H9 (cell line): Measurements from ENCODE around the gene C19orf47. TPM values are rescaled to one million over a fixed set of nuclear protein-coding genes. Genes with fewer than 3 reads are reported as not detected.

Experiments used
- DNase-seq: peaks from one replicate; pipeline ENCODE4 v3.0.0-alpha.2; 2017
- H2AFZ ChIP-seq: one replicate; pipeline ENCODE4 v1.6.1; 2013; ENCODE audit warnings: mild to moderate bottlenecking, low read length, control low read depth, moderate library complexity
- H2AK5ac ChIP-seq: 2 replicates; pipeline ENCODE4 v1.6.1; 2013; ENCODE audit warnings: low read length, control low read depth, mixed read lengths; ENCODE audit not compliant: insufficient read length
- H2BK120ac ChIP-seq: one replicate; pipeline ENCODE4 v1.6.1; 2013; ENCODE audit warnings: low read depth, mild to moderate bottlenecking, low read length, control low read depth, inconsistent platforms; ENCODE audit not compliant: poor library complexity, severe bottlenecking
- H2BK12ac ChIP-seq: 2 replicates; pipeline ENCODE4 v1.6.1; 2013; ENCODE audit warnings: low read length, control low read depth, mixed read lengths, low read depth; ENCODE audit not compliant: insufficient read length
- H2BK15ac ChIP-seq: 2 replicates; pipeline ENCODE4 v1.6.1; 2013; ENCODE audit warnings: low read depth, low read length, control low read depth
- H2BK20ac ChIP-seq: one replicate; pipeline ENCODE4 v1.6.1; 2013; ENCODE audit warnings: low read depth, mild to moderate bottlenecking, low read length, control low read depth, inconsistent platforms; ENCODE audit not compliant: poor library complexity, severe bottlenecking
- H2BK5ac ChIP-seq: 2 replicates; pipeline ENCODE4 v1.6.1; 2013; ENCODE audit warnings: low read length, control low read depth, mixed read lengths; ENCODE audit not compliant: insufficient read length
- H3K14ac ChIP-seq: 2 replicates; pipeline ENCODE4 v1.6.1; 2013; ENCODE audit warnings: low read length, control low read depth; ENCODE audit not compliant: insufficient read depth
- H3K18ac ChIP-seq: 2 replicates; pipeline ENCODE4 v1.6.1; 2013; ENCODE audit warnings: low read depth, mild to moderate bottlenecking, mixed read lengths, low read length, control low read depth; ENCODE audit not compliant: insufficient read length
- H3K23ac ChIP-seq: 2 replicates; pipeline ENCODE4 v1.6.1; 2013; ENCODE audit warnings: low read length, control low read depth, mixed read lengths, low read depth; ENCODE audit not compliant: insufficient read length
- H3K23me2 ChIP-seq: 2 replicates; pipeline ENCODE4 v1.6.1; 2013; ENCODE audit warnings: low read depth, mild to moderate bottlenecking, mixed read lengths, low read length, control low read depth; ENCODE audit not compliant: insufficient read length, poor library complexity, severe bottlenecking
- H3K27ac ChIP-seq: 2 replicates; pipeline ENCODE4 v1.5.1; 2013; ENCODE audit warnings: low read length, control low read depth, mixed read lengths, low read depth; ENCODE audit not compliant: insufficient read length
- H3K27me3 ChIP-seq: 2 replicates; pipeline ENCODE4 v1.6.1; 2013; ENCODE audit warnings: low read length, control low read depth, inconsistent platforms; ENCODE audit not compliant: insufficient read depth
- H3K4ac ChIP-seq: 2 replicates; pipeline ENCODE4 v1.6.1; 2013; ENCODE audit warnings: low read depth, mild to moderate bottlenecking, control low read depth, inconsistent platforms, low read length, moderate library complexity
- H3K4me1 ChIP-seq: 2 replicates; pipeline ENCODE4 v1.6.1; 2013; ENCODE audit warnings: low read length, control low read depth, inconsistent platforms; ENCODE audit not compliant: insufficient read depth
- H3K4me2 ChIP-seq: 2 replicates; pipeline ENCODE4 v1.6.1; 2013; ENCODE audit warnings: low read length, control low read depth, mixed read lengths; ENCODE audit not compliant: insufficient read length, insufficient read depth
- H3K56ac ChIP-seq: 2 replicates; pipeline ENCODE4 v1.6.1; 2013; ENCODE audit warnings: low read depth, mild to moderate bottlenecking, mixed read lengths, low read length, control low read depth; ENCODE audit not compliant: insufficient read length
- H3K79me1 ChIP-seq: 2 replicates; pipeline ENCODE4 v1.6.1; 2013; ENCODE audit warnings: low read depth, mild to moderate bottlenecking, moderate library complexity, low read length, control low read depth, inconsistent platforms; ENCODE audit not compliant: insufficient read depth, poor library complexity, severe bottlenecking
- H3K79me2 ChIP-seq: 2 replicates; pipeline ENCODE4 v1.6.1; 2013; ENCODE audit warnings: low read length, control low read depth, inconsistent platforms; ENCODE audit not compliant: insufficient read depth
- H3K9ac ChIP-seq: 2 replicates; pipeline ENCODE4 v1.6.1; 2013; ENCODE audit warnings: low read length, control low read depth, mixed read lengths; ENCODE audit not compliant: insufficient read length; ENCODE audit errors: extremely low read depth
- H3K9me3 ChIP-seq: one replicate; pipeline ENCODE4 v1.6.1; 2013; ENCODE audit warnings: low read depth, low read length, inconsistent platforms; ENCODE audit not compliant: control insufficient read depth
- H3T11ph ChIP-seq: one replicate; pipeline ENCODE4 v1.6.1; 2013; ENCODE audit warnings: mild to moderate bottlenecking, low read length, control low read depth, inconsistent platforms
- H4K20me1 ChIP-seq: one replicate; pipeline ENCODE4 v1.6.1; 2013; ENCODE audit not compliant: control insufficient read depth, insufficient read length, insufficient read depth
- H4K5ac ChIP-seq: 2 replicates; pipeline ENCODE4 v1.6.1; 2013; ENCODE audit warnings: low read depth, mild to moderate bottlenecking, mixed read lengths, low read length, control low read depth; ENCODE audit not compliant: insufficient read length
- H4K8ac ChIP-seq: replicated peaks from 2 replicates; pipeline ENCODE4 v1.6.1; 2013; ENCODE audit warnings: low read length, control low read depth, mixed read lengths, low read depth; ENCODE audit not compliant: insufficient read length
- H4K91ac ChIP-seq: 2 replicates; pipeline ENCODE4 v1.6.1; 2013; ENCODE audit warnings: low read depth, mild to moderate bottlenecking, moderate library complexity, mixed read lengths, low read length, control low read depth; ENCODE audit not compliant: insufficient read length
- H3K27ac Mint-ChIP-seq, 3 experiments: 2 replicates in 2 of 3; 3 replicates in 1 of 3; pipeline ENCODE4 v1.8.0; 2020 to 2021; ENCODE audit warnings: mixed read lengths in 3 of 3, mild to moderate bottlenecking in 1 of 3, moderate library complexity in 1 of 3
- H3K27me3 Mint-ChIP-seq: 2 replicates; pipeline ENCODE4 v1.8.0; 2021; ENCODE audit warnings: low read depth, mild to moderate bottlenecking, moderate library complexity, mixed read lengths
- H3K36me3 Mint-ChIP-seq, 3 experiments: 2 replicates in 2 of 3; 3 replicates in 1 of 3; pipeline ENCODE4 v1.8.0; 2020 to 2021; ENCODE audit warnings: low read depth in 3 of 3, mixed read lengths in 3 of 3; ENCODE audit not compliant: insufficient read depth in 1 of 3
- H3K4me1 Mint-ChIP-seq, 2 experiments: 2 replicates each; pipeline ENCODE4 v1.8.0; 2020; ENCODE audit warnings: mixed read lengths in 2 of 2
- H3K4me3 Mint-ChIP-seq, 2 experiments: 2 replicates in 1 of 2; 3 replicates in 1 of 2; pipeline ENCODE4 v1.8.0; 2020 to 2021; ENCODE audit warnings: mild to moderate bottlenecking in 2 of 2, mixed read lengths in 2 of 2, moderate library complexity in 1 of 2
- H3K9me3 Mint-ChIP-seq, 2 experiments: 2 replicates in 1 of 2; 3 replicates in 1 of 2; pipeline ENCODE4 v1.8.0; 2020; ENCODE audit warnings: mild to moderate bottlenecking in 2 of 2, mixed read lengths in 2 of 2, moderate library complexity in 1 of 2
- WGBS: extraction: QIAGEN DNeasy Blood & Tissue Kit; methylation state at CpG from one replicate; pipeline ENCODE4 v1.1.7; 2013; ENCODE audit warnings: missing lambda C conversion rate, low lambda C conversion rate, mixed read lengths; ENCODE audit not compliant: insufficient read length; ENCODE audit errors: extremely low coverage; 5-methylcytosine and 5-hydroxymethylcytosine counted together
- total RNA-seq: library from RNA; stranded (reverse); gene quantifications from 2 replicates; pipeline ENCODE4 v1.2.1, GENCODE V29; 2021
- TF ChIP-seq, protein P1 (sequence below): fragments of 200-600 bp; sonication (generic); conservative IDR thresholded peaks from 3 replicates; pipeline ENCODE4 v1.8.0; 2021; ENCODE audit warnings: antibody characterized with exemption, mild to moderate bottlenecking

C19orf47 gene
- total RNA-seq, 1 experiment from 2014 or later, result 19.4 TPM

DNA sequence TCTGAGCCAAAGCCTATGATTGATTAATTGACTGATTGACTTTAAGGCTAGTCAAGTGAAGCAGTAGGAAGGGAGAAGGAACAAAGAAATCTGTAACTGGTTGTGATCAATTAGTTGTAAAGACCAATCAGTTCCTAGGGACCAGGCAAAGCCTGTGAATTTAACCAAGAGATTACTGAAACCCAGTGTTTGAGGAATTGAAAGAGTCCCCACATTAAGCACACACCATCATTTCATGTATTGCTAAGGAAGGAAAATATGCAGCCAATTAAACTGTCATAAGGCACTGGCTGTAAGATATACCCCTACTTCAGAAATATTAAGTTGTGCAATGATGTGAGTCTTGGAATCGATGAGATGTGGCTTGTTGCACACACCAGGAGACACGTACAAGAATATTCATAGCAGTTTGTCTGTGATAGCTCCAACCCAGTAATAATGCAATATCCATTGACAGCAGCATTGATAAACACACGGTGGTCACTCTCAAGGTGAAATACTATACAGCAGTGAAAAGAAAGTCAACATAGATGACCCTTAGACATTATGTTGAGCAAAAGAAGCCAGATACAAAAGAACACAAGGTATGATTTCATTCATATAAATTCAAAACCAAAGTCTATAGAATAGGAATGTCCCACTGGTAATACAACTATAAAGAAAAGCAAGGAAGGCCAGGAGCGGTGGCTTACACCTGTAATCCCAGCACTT is 9.0 kb downstream of the C19orf47 start:
- no peak overlapping the region for H3K9ac ChIP-seq
- no peak overlapping the region for H3T11ph ChIP-seq
- no peak overlapping the region for H3K4me3 Mint-ChIP-seq
- no peaks in the 10 kb centered on the region; the same call in 1 of the 2 replicates for H3K79me2 ChIP-seq
- H3K14ac ChIP-seq, result no peak overlapping the region
- H2AFZ ChIP-seq, result no peak overlapping the region
- no peak overlapping the region for H3K27ac Mint-ChIP-seq
- no peaks in the 10 kb centered on the region for H3K27me3 Mint-ChIP-seq
- no peaks in the 10 kb centered on the region for H4K20me1 ChIP-seq
- no peak overlapping the region for H4K5ac ChIP-seq
- H3K27me3 ChIP-seq, result no peaks in the 10 kb centered on the region
- no peak overlapping the region for H2BK120ac ChIP-seq
- no peak overlapping the region for H4K8ac ChIP-seq
- H3K23ac ChIP-seq, result no peak overlapping the region
- H3K79me1 ChIP-seq, result no peaks in the 10 kb centered on the region
- no peak overlapping the region for H2BK15ac ChIP-seq
- no peak overlapping the region for H3K27ac ChIP-seq
- no peak overlapping the region for H2BK5ac ChIP-seq
- no peak overlapping the region for H3K18ac ChIP-seq
- H2BK12ac ChIP-seq, result no peak overlapping the region
- no peaks in the 10 kb centered on the region for H3K9me3 Mint-ChIP-seq
- H3K36me3 Mint-ChIP-seq, result peaks cover 2 to 25% (median 16%) of the 10 kb centered on the region in 3 experiments; a peak in 6 of 7 replicates
- H2BK20ac ChIP-seq, result no peak overlapping the region
- H4K91ac ChIP-seq, result no peak overlapping the region
- no peak overlapping the region for H3K56ac ChIP-seq
- no peaks in the 10 kb centered on the region for H3K9me3 ChIP-seq
- no peaks in the 10 kb centered on the region for H3K4me1 Mint-ChIP-seq
- no peak overlapping the region for H3K4ac ChIP-seq
- no peak overlapping the region for H3K4me2 ChIP-seq
- H3K4me1 ChIP-seq, result no peaks in the 10 kb centered on the region
- H2AK5ac ChIP-seq, result no peak overlapping the region
- WGBS, result no CpG with 5 or more reads among the region's 4 CpGs
- H3K23me2 ChIP-seq, result no peaks in the 10 kb centered on the region
- DNase-seq, result no peak
- TF ChIP-seq, protein P1, sequence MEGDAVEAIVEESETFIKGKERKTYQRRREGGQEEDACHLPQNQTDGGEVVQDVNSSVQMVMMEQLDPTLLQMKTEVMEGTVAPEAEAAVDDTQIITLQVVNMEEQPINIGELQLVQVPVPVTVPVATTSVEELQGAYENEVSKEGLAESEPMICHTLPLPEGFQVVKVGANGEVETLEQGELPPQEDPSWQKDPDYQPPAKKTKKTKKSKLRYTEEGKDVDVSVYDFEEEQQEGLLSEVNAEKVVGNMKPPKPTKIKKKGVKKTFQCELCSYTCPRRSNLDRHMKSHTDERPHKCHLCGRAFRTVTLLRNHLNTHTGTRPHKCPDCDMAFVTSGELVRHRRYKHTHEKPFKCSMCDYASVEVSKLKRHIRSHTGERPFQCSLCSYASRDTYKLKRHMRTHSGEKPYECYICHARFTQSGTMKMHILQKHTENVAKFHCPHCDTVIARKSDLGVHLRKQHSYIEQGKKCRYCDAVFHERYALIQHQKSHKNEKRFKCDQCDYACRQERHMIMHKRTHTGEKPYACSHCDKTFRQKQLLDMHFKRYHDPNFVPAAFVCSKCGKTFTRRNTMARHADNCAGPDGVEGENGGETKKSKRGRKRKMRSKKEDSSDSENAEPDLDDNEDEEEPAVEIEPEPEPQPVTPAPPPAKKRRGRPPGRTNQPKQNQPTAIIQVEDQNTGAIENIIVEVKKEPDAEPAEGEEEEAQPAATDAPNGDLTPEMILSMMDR, result no peak
